ENCODE data around the gene CUBN.

DNA sequence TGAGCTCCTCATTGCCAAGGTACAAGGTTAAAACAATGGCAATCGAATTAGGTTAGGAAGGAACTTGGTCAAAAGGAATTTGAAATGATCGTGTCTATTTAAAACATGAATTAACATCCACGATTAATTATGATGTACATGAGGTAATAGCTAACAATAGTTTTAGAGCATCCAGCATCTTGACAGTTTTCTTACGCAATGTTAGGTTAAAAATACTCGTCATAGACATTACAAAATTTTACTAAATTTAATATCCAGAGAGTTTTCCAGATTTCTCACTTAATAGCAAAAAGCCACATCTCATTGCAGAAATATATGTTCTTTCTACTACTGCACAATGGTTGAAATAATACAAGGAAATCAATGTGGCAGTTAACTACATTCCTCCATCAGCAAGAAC is 22.6 kb downstream of the CUBN start:
- TF ChIP-seq FOXP1 (CRISPR knock-in tag; IDR thresholded peaks at IDR 0.05; ENCODE audit: borderline replicate concordance) = no peak
- TF ChIP-seq, protein P1, sequence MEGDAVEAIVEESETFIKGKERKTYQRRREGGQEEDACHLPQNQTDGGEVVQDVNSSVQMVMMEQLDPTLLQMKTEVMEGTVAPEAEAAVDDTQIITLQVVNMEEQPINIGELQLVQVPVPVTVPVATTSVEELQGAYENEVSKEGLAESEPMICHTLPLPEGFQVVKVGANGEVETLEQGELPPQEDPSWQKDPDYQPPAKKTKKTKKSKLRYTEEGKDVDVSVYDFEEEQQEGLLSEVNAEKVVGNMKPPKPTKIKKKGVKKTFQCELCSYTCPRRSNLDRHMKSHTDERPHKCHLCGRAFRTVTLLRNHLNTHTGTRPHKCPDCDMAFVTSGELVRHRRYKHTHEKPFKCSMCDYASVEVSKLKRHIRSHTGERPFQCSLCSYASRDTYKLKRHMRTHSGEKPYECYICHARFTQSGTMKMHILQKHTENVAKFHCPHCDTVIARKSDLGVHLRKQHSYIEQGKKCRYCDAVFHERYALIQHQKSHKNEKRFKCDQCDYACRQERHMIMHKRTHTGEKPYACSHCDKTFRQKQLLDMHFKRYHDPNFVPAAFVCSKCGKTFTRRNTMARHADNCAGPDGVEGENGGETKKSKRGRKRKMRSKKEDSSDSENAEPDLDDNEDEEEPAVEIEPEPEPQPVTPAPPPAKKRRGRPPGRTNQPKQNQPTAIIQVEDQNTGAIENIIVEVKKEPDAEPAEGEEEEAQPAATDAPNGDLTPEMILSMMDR (IDR thresholded peaks at IDR 0.05) = no peak
- TF ChIP-seq FOXJ3 (CRISPR knock-in tag; IDR thresholded peaks at IDR 0.05; ENCODE audit: borderline replicate concordance) = no peak
- TF ChIP-seq RELA (CRISPR knock-in tag; IDR thresholded peaks at IDR 0.05; ENCODE audit: borderline replicate concordance) = no peak
- no peak for TF ChIP-seq NR3C1 (CRISPR knock-in tag; conservative IDR thresholded peaks at IDR 0.05; ENCODE audit: low read depth)
- TF ChIP-seq, protein P2, sequence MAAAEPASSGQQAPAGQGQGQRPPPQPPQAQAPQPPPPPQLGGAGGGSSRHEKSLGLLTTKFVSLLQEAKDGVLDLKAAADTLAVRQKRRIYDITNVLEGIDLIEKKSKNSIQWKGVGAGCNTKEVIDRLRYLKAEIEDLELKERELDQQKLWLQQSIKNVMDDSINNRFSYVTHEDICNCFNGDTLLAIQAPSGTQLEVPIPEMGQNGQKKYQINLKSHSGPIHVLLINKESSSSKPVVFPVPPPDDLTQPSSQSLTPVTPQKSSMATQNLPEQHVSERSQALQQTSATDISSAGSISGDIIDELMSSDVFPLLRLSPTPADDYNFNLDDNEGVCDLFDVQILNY (CRISPR knock-in tag; IDR thresholded peaks at IDR 0.05) = no peak
- TF ChIP-seq JUN (CRISPR knock-in tag; IDR thresholded peaks at IDR 0.05) = no peak

Measured in WTC11 (cell line).